AML-193 (cell line): Measurements from ENCODE around the gene NFIX.

ENCODE experiments used
- DNase-seq, 2 experiments: peaks; one replicate each; lab custom pipeline; 2025; lab: John Stamatoyannopoulos, UW

Gene NFIX

DNA sequence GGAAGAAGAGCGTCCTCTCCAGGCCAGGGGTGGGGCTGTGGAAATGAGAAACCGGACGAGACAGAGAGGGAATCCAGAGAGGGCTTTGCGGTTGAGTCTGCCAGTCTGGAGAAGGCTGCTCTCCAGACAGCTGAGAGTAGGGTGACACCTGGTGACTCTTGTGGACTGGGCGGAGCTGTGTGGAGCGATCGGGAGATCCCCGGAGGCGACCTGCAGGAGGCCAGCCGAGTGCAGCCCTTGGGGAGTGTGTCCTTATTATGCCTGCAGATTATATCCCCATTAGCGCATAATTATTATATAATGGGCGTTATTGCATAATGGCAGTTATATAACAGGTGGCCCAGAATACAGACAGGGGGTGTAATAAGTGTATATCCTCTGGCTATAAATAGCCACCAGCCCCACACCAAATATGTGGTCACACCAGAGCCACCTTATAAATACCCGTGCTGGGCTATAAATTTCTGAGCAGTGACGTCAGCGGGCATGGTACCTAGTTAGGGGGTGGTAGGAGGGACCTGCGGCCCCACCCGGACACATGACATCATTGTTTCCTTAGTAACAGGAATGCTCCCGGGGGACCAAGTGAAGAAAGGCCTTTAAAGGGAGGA, 41.2 kb downstream of the NFIX start:
- no peak for DNase-seq

DNA sequence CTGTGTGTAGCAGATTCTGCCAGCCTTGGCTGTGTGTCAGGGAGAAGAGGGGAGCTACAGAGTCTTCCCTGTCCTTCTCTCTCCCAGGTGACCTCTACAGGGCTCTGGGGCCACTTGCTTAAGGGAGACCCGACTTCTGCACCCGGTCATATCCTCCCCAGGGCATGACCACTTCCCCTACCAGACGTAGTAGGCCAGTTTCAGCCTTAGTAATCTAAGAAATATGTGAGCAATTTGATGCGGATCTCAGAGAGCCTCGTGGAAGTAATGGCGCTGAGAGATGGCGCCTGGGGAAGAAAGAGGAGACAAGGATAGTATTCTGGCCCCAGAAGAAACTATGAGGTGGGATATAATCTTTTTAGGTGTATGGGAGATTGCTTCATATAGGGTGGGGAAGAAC, 41.9 kb downstream of the NFIX start:
- no peak for DNase-seq

DNA sequence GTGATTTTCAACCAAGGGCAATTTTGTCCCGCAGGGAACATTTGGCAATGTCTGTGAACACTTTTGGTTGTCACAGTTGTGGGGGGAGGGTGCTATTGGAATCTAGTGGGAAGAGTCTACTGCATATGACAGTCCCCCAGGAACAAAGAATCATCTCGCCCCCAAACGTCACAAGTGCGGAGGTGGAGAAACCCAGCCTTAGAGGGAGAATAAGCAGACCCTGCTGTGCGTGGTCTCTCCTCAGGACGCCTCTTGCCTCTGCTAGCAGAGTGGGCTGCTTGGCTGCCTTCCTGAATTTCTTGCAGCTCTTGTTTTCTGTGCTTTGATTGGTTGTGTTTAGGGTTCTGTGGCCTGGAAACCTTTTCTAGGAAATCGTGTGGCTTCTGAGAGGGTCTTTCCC, 42.5 kb downstream of the NFIX start:
- no peak for DNase-seq

DNA sequence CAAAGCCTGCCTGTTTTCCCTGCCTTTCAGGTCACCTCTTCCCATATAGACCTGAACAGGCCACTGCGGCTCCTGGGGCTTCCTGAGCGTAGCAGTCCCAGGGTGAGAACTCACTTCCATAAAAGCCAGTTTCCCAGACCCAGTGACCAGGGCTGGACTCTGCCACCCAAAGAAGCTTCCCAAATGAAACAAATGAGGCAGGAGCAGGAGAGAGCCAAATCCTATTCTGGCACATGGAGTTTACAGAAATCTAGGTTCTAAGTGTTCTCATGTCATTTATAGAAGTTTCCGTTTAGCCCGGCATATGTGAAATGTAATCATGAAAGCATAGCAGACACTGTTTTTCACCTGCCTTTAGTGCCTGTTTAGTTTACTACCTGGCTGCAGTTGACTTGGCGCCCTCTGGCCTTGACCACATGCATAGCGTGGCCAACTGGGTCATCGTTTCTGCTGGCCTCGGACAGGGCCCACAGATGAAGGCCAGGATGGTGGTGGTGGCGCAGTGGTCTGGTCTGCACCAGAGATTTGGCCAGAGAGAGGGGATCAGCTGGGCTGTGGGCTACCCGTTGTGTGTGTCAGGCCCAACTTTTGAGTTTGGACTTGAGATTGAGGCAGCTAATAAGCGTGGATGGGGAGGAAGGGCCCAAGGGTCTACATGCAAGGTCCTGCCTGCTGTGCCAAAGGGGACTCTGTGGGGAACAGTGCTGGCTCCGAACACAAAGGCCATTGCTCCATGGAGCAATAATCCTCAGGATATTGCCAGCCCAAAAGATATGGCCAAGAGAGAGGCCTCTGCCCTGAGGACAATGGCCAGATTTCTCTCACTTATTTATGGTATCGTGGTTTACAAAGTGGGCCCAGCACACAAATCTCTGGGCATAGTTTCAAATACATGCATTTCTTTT, 43.3 kb downstream of the NFIX start:
- no peak for DNase-seq

DNA sequence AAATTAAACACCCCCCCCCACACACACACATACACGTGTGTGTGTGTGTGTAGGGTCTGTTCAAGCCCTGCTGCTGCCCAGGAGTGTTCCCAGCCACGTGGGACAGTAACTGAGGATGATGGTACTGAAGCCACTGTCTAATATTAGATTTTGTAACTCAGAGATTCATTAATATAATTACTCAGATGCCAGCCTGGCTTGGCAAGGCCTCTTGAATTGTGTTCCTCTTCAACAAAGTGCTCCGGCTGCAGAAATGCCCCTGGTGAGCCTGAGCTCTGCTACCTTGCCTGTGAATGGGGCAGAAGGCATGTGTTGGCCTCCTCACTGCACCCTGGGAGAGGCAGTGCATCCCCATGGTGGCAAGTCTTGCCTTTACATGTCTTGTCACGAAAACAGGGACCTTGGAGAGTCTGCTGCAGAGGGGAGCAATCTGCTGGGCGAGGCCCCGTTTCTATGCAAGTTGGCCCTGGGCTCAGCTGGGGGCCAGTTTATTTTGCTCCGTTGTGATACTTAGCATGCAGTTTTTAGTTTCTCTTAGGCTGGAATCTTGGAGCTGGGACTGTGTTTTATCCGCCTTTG, 44.0 kb downstream of the NFIX start:
- DNase-seq, result no peak

DNA sequence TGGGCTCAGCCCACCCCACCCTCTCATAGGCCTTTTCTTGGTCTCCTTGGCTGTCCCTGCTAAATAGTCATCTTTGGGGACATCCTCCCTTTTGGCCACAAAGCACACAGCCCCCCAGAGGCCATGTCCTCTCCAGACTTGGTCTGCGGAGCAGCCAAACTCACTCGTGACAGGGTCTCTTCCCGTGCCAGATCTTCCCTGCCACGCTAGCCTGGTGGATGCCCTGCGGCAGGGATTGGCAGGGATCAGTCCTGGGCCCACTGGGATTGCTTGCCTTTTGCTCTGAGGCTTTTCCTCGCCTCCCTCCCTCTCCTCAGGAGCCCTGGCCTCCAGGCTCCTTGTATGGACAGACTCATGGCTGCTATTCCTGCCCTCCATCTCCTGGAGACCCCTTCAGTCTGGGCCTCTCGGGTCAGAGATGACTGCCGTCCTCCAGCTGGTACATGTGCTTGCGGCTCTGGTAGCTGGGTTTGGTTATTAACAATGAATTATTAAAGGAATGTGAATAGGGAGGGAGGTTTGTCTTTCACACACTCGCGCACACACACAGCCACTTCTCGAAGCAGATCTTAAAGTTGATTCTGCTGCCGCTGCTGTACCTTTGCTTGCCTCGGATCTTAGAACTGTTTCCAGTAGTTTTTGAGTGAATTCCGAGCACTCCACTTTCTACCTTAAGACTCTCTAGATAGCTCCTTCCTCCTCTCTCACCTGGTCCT, 45.1 kb downstream of the NFIX start:
- no peak for DNase-seq

DNA sequence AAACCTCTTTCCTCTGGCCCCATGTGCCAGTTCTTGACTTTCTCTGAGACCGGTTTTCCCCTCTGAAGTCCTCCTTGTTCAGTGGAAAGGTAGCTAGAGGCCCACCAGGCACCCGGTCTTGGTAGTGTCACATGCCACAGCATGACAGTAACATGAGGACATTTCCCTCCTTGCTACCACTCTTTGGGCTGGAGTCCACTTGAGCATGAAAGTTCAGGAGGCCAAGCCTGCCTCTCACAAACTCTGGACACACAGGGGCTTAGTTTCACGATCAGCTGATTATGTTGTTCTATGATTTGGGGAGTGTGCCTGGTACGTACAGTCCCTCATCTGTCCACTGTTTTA, 45.6 kb downstream of the NFIX start:
- no peak for DNase-seq

DNA sequence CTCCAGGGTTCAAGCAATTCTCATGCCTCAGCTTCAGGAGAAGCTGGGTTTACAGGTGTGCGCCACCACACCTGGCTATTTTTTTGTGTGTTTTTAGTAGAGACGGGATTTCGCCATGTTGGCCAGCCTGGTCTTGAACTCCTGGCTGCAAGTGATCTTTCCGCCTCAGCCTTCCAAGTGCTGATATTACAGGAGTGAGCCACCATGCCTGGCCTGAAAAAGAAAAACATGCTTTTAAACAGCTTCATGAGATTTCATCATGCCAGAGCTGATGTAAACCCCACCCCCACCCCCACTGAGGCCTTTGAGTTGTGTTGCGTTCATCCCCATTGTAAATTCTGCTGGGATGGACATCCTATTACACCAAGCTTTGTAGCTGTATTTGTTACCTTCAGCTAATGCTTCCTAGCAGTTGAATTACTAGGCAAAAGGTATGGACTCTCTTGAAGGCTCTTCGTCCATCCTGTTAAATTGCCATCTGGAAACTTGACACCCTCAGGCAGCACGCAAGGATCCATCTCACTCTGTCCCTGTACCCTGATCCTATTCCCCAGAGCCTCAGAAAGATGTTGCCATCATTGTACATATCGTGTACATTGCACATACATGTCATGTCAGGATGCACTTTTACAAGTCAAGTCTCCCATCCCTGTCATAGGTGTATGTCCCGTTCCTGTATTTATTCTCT, 47.3 kb downstream of the NFIX start:
- no peak for DNase-seq

DNA sequence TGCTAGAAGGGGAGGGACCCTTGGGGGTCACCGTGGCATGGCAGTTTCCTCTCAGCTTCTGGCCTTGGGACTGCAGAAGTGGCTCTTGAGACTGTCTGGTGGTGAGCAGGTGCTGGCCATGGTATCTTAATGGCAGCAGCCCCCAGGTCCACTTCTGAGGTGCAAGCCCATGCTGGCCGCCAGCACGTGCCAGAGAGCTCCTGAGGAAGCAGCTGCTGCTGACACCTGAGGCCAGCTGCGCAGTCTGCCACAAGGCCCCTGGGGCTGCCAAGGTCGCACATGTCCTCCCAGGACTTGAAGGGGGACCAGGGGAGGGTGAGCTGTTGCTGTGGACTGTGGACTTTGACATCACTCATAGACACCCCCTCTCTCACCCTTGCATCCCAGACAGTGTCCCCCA, 48.0 kb downstream of the NFIX start:
- DNase-seq, result no peak

DNA sequence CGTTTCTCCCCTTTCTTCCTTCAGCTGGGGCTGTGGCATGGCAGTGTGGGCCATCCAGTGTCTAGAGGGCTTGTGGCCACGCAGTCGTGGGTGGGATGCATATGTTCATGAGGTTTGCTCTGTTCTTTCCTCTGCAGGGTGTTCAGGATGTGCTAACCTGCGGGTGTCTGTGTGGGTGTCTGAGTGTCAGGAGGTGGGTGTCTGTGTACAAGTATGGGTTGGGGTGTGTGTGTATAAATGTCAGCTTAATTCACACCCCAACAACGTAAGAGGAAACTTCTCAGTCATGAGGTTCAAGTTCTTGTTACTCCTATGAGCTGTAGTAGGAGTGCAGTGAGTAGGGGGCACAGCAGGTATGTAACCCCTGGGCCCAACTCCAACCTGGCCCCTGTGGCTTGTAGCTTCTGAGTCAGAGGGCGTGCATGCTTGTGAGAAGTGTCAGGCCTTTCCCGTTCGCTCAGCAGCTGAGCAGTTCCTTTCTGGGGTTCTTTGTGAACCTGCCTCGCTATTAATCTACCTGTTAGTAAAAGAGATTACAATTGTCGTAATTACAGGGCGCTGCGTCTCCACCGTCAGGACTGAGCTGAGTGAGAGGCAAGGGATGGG, 49.1 kb downstream of the NFIX start:
- no peak for DNase-seq

DNA sequence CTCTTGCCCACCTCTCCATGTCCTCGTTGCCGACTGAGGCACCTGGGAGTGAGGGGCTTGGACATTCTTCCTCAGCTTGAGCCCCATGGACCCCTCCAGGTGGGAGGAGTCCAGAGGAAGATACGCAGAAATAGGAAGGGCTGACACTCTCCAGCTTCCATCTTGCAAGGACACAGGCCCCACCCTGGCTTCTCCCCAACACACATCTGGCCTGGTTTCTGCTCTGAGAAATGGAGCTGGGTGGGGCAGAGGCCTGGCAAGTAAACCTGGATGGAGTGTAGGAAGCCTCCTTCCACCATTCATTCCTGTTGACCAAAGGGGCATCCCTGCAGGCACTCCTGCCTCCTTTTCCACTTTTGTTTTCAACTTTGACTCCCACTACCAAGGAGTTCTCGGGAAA, 50.5 kb downstream of the NFIX start:
- DNase-seq, result no peak

DNA sequence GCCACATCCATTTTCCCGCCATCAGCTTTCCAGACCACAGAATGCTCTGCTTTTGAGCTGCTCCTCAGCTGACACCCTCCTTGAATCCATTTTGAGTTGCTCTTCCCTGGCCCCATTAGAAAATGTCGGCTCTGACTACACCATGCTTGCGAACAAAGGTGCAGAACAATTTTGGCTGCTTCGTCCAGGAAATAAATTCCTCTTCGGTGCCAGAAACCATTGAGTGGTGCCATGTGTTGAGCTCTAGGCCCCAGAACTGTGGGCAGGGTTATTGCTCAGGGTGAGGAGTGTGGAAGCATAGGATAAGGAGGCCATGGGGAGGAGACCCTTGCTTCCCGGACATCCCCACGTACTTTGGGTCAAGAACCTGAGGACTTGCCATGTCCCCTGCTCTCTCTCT, 52.1 kb downstream of the NFIX start:
- DNase-seq, result no peak

DNA sequence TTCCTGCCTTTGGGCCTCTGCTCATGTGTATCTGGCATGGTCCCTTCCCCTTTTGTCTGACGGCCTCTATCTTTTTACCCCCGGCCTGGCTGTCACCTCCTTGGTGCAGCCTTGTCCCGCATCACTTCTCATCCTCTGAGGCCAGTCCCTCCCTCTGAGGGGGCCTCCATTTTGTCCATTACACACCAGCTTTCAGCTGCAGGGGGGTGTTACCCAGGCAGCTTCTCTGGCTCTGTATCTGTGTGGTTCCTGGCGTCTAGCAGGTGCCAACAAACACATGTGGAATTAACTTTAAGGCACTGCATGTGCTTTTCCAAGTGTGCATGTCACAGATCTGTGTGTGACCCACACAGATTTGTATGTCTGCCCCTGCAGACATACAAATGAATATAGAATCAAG, 55.0 kb downstream of the NFIX start:
- DNase-seq, result no peak

DNA sequence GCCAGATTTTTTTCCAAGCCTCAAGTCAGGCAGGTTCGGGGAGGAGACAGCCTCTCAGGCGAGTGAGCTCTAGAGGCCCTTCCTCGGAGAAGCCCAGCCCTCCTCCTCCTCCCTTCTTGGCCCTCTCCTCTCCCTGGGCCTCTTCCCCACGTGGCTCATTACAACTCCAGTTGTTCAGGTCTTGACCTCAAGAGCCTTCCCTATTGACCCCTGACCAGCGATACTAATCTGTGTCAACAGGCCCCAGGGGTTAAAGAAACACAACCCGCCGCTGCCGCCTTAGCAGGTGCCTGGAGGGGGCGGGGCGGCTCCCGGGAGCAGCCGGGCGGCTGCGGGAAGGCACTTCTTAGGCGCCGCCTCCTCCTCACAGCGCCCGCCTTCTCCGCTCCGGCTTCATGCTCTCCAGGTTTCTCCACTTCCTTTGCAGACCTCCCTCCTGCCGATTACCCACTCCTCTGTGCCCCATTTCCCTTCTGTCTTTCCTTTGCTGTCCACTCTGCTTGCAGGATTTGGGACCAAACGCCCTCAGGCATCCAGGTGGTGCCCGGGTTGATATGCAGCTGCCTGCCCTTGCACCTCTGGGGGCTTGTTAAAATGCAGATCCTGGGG, 56.4 kb downstream of the NFIX start:
- DNase-seq, result no peak

DNA sequence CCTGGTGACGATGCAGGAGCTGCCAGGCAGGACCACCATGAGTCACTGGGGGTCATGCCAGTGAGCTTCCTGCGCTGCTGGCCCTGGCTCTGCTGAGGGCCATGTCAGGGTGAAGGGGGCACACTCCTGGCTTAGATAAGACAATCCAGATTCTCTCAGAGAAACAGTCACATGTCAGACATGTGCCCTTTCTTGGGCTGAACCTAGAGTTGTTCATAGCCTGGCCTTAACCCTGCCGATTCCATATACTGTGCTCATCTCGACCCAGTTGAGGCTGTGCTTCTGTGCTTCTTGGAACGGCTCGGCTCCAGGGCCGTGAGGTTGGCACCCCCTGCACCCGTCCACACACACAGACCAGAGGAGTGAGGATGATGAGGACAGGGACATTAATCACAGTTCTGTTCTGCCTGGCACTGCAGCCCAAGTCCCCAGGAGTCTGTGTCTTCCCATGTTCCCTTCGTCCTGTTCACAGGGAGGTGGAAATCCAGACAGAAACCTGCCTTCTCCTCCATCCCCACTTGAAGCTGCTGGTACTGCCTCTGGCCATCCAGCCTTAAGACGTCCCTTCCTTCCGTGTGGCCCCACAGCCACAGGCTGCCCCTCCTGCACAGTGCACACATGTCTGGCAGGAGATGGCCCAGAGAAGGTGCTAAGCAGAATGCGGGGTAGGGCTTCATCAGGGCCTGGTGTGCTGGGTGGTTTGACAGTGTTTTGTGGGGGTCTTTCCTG, 57.3 kb downstream of the NFIX start:
- DNase-seq, result no peak

DNA sequence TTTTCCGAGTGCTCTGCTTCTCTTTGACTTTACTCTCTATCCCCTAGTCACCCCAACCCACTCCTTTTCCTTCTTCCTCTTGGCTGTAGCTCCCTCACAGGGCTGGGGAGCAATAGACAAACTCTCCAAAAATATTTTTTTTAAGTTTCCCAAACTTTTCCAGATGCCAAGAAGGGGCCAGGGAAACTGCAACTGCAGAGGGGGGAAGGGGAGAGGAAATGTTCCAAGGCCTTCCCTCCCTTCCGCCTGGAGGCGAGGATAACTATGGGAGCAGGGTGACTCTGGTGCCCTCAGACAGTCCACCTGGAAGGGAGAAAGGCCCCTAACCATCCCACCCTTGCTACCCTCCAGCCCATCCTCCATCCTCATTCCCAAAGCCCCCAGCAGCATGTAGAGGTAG, 58.0 kb downstream of the NFIX start:
- no peak for DNase-seq

DNA sequence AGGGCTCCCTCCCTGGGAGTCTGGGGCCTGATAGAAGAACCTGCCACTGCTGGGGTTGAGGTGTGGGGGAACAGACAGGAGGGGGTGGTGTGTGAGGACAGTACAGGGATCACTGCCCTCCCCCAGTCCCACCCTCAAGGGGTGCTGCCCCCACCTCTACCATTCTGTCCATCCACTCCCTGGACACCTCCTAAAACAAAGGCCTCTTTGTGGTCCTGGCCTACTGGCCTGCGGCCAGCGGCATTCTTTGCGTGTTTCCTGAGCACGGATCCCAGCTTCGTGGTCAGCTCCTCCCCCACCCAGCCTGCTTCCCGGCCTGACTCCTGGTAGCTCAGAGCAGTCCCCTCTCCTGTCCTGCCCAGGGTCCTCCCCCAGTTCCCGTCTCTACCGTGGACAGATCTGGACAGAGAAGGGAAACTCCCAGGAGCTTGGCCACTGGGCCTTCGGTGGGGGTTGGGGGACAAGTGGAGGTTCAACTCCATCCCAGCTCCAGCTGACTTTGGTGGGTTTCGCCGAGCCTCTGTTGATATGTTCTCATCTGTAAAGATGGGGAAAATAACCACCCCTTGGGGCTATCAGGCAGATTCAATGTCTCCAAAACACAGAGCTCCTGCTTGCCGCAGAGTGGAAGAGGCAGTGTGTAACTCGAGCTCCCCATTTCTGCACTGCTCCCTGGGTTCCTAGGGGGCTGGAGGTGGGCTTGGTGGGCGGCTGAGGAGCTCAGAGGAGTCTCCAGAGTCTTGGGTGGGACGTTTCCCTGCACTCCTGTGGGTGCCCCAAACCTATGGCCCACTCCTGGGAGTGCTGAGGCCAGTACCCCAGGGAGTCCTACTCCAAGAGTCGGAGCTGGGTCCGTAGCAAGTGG, 58.7 kb downstream of the NFIX start:
- DNase-seq, result no peak

DNA sequence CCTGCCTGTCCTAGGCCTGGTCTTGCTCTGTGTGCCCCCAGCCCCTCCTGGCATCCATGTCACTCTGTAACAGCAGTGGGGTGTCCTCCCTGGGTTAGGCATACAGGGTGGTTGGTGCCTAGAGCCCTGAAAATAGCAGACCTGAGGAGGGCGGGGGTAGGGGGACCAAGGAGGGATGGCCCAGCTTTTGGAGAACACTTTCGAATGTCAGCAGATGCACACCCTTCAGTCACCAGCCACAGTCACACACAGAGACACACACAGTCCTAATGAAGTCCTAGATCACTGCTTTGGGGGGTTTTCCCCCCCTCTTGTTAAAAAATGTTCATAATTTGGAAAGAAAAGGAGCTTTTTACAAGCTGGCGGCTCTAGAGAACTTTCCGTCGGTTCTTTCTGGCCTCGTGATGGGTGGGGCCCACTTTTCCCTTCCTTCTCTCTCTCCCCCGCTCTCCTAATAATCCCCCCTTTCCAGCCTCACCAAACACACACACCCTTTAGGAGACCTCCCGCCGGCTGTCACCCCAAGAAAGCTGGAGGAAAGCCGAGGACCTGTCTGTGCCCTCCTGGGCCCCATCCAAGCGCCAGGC, 59.4 kb downstream of the NFIX start:
- DNase-seq, result no peak
